Mesothelial cell of epicardium (in vitro differentiated cells): ENCODE results near the gene TRPM3. TPM values are rescaled to one million over a fixed set of nuclear protein-coding genes. Genes with fewer than 3 reads are reported as not detected.
A peak's percentile ranks its signal among the peaks of the same experiment; 100 is the strongest.

ENCODE experiments used
- DNase-seq, 2 experiments: peaks; one replicate each; pipeline ENCODE4 v3.0.0; 2021; ENCODE audit warnings: low spot score in 2 of 2; ENCODE audit not compliant: unreplicated experiment in 2 of 2
- H3K27ac Mint-ChIP-seq: 2 replicates; pipeline ENCODE4 v1.8.0; 2021; ENCODE audit warnings: mixed read lengths
- H3K27me3 Mint-ChIP-seq: 2 replicates; pipeline ENCODE4 v1.8.0; 2021; ENCODE audit warnings: low read depth, mixed read lengths
- H3K36me3 Mint-ChIP-seq: 2 replicates; pipeline ENCODE4 v1.8.0; 2021; ENCODE audit warnings: mixed read lengths
- H3K4me1 Mint-ChIP-seq: 2 replicates; pipeline ENCODE4 v1.8.0; 2021; ENCODE audit warnings: mixed read lengths
- H3K4me3 Mint-ChIP-seq: 2 replicates; pipeline ENCODE4 v1.8.0; 2021; ENCODE audit warnings: mild to moderate bottlenecking, moderate library complexity, mixed read lengths
- H3K9me3 Mint-ChIP-seq: 2 replicates; pipeline ENCODE4 v1.8.0; 2021; ENCODE audit warnings: mixed read lengths
- total RNA-seq: library from RNA; stranded (reverse); gene quantifications from 3 replicates; pipeline ENCODE4 v1.2.1, GENCODE V29; 2021
- TF ChIP-seq, protein P1 (sequence below): fragments of 200-600 bp; sonication (generic); IDR thresholded peaks from one replicate; pipeline ENCODE4 v1.5.0; 2021; ENCODE audit warnings: antibody characterized with exemption; ENCODE audit not compliant: unreplicated experiment

Gene TRPM3
- total RNA-seq, 1 donor from 2014 or later, result 1.6 TPM

DNA sequence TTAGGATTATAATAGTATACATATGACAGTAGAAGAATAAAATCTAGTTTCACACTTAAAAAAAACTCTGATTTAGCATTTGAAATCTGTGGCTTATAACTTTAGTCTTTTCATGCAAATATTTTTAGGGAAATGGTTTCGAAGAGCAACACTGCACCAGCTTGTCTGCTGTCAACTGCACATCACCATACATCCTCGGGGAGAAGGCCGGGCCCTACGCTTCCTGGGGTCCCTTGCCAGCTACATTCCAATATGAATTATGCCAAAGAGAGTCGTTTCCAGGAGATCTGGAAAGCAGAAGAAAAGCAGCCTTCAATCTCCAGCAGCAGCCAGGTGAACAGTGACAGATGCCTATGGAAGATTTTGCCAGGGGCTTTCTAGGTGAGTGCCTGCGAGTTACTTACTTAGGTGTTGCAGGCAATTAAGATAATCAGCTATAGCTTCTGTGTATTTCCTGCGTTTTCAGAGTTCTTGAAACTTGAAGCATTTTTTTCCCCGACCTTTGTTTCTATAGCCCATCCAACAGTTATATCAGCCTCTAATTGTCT is 166.8 kb downstream of the TRPM3 start:
- no peak for DNase-seq
- Mint-ChIP-seq H3K4me1 (peaks cover 36% of the 10 kb centered on the region), H3K4me3 (no peak overlapping the region), H3K27me3 (no peaks in the 10 kb centered on the region), H3K27ac (peak overlapping the region; percentile 87), H3K36me3 (no peaks in the 10 kb centered on the region), H3K9me3 (no peaks in the 10 kb centered on the region)
- TF ChIP-seq, protein P1, sequence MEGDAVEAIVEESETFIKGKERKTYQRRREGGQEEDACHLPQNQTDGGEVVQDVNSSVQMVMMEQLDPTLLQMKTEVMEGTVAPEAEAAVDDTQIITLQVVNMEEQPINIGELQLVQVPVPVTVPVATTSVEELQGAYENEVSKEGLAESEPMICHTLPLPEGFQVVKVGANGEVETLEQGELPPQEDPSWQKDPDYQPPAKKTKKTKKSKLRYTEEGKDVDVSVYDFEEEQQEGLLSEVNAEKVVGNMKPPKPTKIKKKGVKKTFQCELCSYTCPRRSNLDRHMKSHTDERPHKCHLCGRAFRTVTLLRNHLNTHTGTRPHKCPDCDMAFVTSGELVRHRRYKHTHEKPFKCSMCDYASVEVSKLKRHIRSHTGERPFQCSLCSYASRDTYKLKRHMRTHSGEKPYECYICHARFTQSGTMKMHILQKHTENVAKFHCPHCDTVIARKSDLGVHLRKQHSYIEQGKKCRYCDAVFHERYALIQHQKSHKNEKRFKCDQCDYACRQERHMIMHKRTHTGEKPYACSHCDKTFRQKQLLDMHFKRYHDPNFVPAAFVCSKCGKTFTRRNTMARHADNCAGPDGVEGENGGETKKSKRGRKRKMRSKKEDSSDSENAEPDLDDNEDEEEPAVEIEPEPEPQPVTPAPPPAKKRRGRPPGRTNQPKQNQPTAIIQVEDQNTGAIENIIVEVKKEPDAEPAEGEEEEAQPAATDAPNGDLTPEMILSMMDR, result no peak

DNA sequence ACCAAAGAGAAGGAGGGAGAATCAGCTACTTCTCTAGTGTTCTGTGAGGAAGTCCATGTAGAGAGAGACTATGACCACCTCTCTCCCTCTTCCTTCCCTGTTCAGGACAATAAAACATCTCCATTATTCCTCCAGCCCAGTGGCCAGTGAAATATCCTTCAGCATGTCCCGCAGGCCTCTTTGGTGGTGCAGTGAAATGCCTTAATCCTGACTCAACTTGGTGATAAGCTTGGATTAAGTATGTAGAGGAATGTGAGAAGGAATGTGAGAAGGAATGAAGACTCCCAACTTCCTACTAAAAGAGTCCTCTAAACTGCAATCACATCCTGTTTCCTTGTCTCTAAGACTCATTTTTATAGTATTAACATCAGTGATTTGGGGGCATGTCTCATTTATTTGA is 167.3 kb downstream of the TRPM3 start:
- no peaks in the 10 kb centered on the region for H3K9me3 Mint-ChIP-seq
- H3K4me1 Mint-ChIP-seq, result peaks cover 34% of the 10 kb centered on the region
- TF ChIP-seq, protein P1, result no peak
- no peak for DNase-seq
- no peaks in the 10 kb centered on the region for H3K27me3 Mint-ChIP-seq
- no peaks in the 10 kb centered on the region for H3K36me3 Mint-ChIP-seq
- H3K27ac Mint-ChIP-seq, result peak overlapping the region; percentile 87
- H3K4me3 Mint-ChIP-seq, result no peak overlapping the region

DNA sequence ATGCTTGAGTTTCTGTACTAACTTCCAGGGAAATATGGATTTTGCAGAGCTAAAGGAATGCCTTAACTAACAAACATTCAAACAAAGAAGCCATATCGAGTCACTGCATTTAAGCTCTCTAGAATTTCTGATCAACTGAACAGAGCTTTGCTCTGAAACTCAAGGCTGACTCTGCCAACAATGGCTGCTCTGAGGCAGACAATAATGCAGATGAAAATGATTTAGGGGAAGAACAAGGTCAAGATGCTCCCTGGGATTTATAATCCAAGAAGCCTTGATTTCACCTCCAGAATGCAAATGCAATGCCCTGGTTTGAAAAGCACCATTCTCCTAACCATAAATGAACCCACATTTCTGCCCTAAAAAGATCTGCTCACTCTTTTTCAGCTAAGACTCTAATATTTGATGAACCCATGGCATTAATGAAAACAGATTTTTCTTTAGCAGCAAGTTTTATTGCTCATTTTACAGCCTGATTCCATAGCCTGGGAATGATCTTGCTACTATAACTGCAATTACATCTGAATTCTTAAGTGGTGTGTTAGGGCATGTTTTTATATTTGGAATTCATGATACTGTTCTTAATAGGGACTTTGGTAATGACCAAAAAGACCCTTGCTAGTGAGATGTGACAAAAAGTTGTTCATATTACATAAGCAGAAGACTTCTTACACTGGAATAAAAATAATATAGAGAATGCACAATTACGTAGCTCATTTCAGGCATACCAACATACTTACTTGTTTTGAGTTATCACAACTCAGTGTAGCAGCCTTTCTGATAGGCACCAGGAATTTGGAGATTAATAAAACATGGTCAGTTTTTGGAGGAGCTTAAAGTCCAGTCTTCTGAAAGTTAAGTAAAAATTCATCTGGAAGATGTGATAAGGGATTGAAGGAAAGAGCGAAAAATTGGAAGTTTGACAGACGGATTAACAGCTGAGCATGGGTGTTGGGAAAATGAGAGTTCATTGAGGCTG is 169.4 kb downstream of the TRPM3 start:
- H3K4me1 Mint-ChIP-seq, result peaks cover 53% of the 10 kb centered on the region
- no peaks in the 10 kb centered on the region for H3K36me3 Mint-ChIP-seq
- H3K9me3 Mint-ChIP-seq, result no peaks in the 10 kb centered on the region
- no peaks in the 10 kb centered on the region for H3K27me3 Mint-ChIP-seq
- H3K27ac Mint-ChIP-seq, result no peak overlapping the region
- no peak overlapping the region for H3K4me3 Mint-ChIP-seq
- no peak for DNase-seq
- TF ChIP-seq, protein P1, result no peak

DNA sequence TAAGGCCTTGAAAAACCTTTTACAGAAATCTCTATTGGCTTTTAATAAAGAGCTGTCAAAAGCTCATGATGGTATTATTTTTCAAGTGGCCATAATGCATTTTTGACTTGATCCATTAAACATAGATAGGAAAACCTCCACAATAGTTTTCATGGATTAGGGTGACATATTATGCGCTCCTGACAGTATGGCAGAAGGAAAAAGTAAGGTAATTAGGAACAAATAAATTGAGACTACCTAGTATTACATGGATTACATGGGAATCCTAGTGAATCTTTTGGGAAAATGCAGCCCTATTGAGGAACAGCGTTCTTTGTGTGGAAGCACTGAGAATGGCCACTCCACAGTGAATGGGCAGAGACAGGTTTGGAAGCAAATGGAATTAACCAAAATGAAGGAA is 171.2 kb downstream of the TRPM3 start:
- Mint-ChIP-seq H3K4me1 (peaks cover 49% of the 10 kb centered on the region), H3K27ac (no peak overlapping the region), H3K36me3 (no peaks in the 10 kb centered on the region), H3K27me3 (no peaks in the 10 kb centered on the region), H3K9me3 (no peaks in the 10 kb centered on the region), H3K4me3 (no peak overlapping the region)
- no peak for DNase-seq
- TF ChIP-seq, protein P1, result no peak

DNA sequence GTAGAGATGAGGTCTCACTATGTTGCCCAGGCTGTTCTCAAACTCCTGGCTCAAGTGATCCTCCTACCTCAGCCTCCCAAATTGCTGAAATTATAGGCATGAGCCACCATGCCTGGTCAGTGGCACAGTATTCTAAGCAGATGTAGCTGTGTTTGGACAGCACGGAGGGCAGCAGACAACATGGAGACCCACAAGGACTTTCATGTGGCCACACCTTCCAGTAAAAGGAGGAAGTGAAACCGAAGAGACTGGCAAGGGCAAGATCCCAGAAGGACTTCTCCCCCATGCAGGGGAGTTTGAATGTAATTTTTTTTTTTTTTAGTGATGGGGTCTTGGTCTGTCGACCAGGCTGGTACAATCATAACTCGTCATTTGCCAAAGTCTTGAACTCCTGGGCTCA is 172.2 kb downstream of the TRPM3 start:
- Mint-ChIP-seq H3K4me1 (peaks cover 38% of the 10 kb centered on the region), H3K4me3 (no peak overlapping the region), H3K27me3 (peaks cover 2% of the 10 kb centered on the region), H3K36me3 (no peaks in the 10 kb centered on the region), H3K9me3 (no peaks in the 10 kb centered on the region), H3K27ac (no peak overlapping the region)
- TF ChIP-seq, protein P1, result no peak
- DNase-seq, result no peak
